Activated naive CD8-positive, alpha-beta T cell treated with anti-CD3 and anti-CD28 coated beads, Interleukin-2, amount 50 U/mL, for 16 hours (primary cell): ENCODE measurements around the gene LILRB1.
"Not testable (repeated sequence)": the region's sequence is repeated elsewhere in the genome, so short reads cannot be mapped to it uniquely, and the experiment has no call there.

Source experiments
- DNase-seq: peaks from one replicate; pipeline ENCODE4 v3.0.0-alpha.2; 2020; ENCODE audit warnings: low read depth, low spot score

Gene LILRB1

GRCh38 chr19:54624934-54625730 lies 5.2 kb upstream of the LILRB1 start:
- not testable (repeated sequence) for DNase-seq

GRCh38 chr19:54626757-54627156 lies 3.5 kb upstream of the LILRB1 start:
- no peak for DNase-seq

GRCh38 chr19:54627912-54628311 lies 2.4 kb upstream of the LILRB1 start:
- DNase-seq: not testable (repeated sequence)

GRCh38 chr19:54630782-54631181 lies 498 bp downstream of the LILRB1 start:
- no peak for DNase-seq

- not testable (repeated sequence) for DNase-seq
Measured at GRCh38 chr19:54631489-54632337, 1.4 kb downstream of the LILRB1 start.

- DNase-seq: not testable (repeated sequence)
Measured at GRCh38 chr19:54632517-54632916, 2.2 kb downstream of the LILRB1 start.

- DNase-seq: no peak
Measured at GRCh38 chr19:54633401-54633800, 3.1 kb downstream of the LILRB1 start.

GRCh38 chr19:54636081-54636480 lies 5.8 kb downstream of the LILRB1 start:
- DNase-seq: not testable (repeated sequence)

- DNase-seq: no peak
Measured at GRCh38 chr19:54638683-54639082, 8.4 kb downstream of the LILRB1 start.

- DNase-seq: not testable (repeated sequence)
Measured at GRCh38 chr19:54642953-54643352, 12.7 kb downstream of the LILRB1 start.

- not testable (repeated sequence) for DNase-seq
Measured at GRCh38 chr19:54643583-54643982, 13.3 kb downstream of the LILRB1 start.

- DNase-seq: no peak
Measured at GRCh38 chr19:54644056-54644455, 13.8 kb downstream of the LILRB1 start.

GRCh38 chr19:54646331-54646841 lies 16.1 kb downstream of the LILRB1 start:
- no peak for DNase-seq

- no peak for DNase-seq
Measured at GRCh38 chr19:54648129-54648528, 17.8 kb downstream of the LILRB1 start.

- no peak for DNase-seq
Measured at GRCh38 chr19:54650108-54650655, 19.9 kb downstream of the LILRB1 start.

- DNase-seq: no peak
Measured at GRCh38 chr19:54653181-54653809, 23.0 kb downstream of the LILRB1 start.

GRCh38 chr19:54654447-54655321 lies 24.4 kb downstream of the LILRB1 start:
- no peak for DNase-seq

GRCh38 chr19:54659300-54659699 lies 29.0 kb downstream of the LILRB1 start:
- no peak for DNase-seq

- DNase-seq: no peak
Measured at GRCh38 chr19:54660306-54660705, 30.0 kb downstream of the LILRB1 start.

GRCh38 chr19:54660964-54661363 lies 30.7 kb downstream of the LILRB1 start:
- no peak for DNase-seq
